ENCODE measurements around the gene NAA60. TPM values are rescaled to one million over a fixed set of nuclear protein-coding genes. Genes with fewer than 3 reads are reported as not detected.

Gene NAA60
- polyA plus RNA-seq, 1 of the 3 experiments (the other 2 are of a cell fraction) = 17.2 TPM

GRCh38 chr16:3508736-3509135 lies 65.3 kb downstream of the NAA60 start:
- Histone ChIP-seq H3K9ac (no peak overlapping the region), H3F3A (replicated peaks; ENCODE audit: insufficient read depth) (no peaks in the 10 kb centered on the region), H2AFZ (ENCODE audit: low read depth) (no peak overlapping the region), H3K4me2 (no peak overlapping the region), H3K4me1 (ENCODE audit: control insufficient read depth in 1 of 2, insufficient read depth in 2 of 2, low read depth in 1 of 2, low read length in 1 of 2) (no peaks in the 10 kb centered on the region), H3K79me2 (ENCODE audit: insufficient read depth) (no peaks in the 10 kb centered on the region), H3K9me2 (no peaks in the 10 kb centered on the region), H3K36me3 (replicated peaks in 1 of 2; ENCODE audit: control insufficient read depth in 1 of 2, insufficient read depth in 2 of 2, low read length in 1 of 2) (peaks cover 33% of the 10 kb centered on the region in 2 experiments), H4K20me1 (ENCODE audit: insufficient read depth) (no peaks in the 10 kb centered on the region), H3K27ac (ENCODE audit: low read depth in 2 of 2, low read length in 1 of 2) (no peak overlapping the region), H3K27me3 (ENCODE audit: insufficient read depth) (no peaks in the 10 kb centered on the region), H3K9me3 (no peaks in the 10 kb centered on the region), H3K4me3 (ENCODE audit: low read depth in 2 of 2, low read length in 1 of 2) (no peak overlapping the region)
- POLR2A ChIA-PET = no interaction called here
- DNase-seq = no peak
- CTCF ChIA-PET = interaction anchor here (0.8 kb wide), 1 partner anchor 143 kb away, joined by 3 read pairs; no protein-coding TSS in a partner anchor
- WGBS (ENCODE audit: low lambda C conversion rate) = 91% methylated on average over 7 of the region's 7 CpGs
- no peak for TF ChIP-seq TEAD4 (IDR thresholded peaks at IDR 0.05; ENCODE audit: borderline replicate concordance, insufficient read depth)
- TF ChIP-seq MEF2A (IDR thresholded peaks at IDR 0.05; ENCODE audit: borderline replicate concordance, low read depth) = no peak
- no peak for TF ChIP-seq CHD2 (IDR thresholded peaks at IDR 0.05; ENCODE audit: low read length, partially characterized antibody)
- no peak for TF ChIP-seq RXRA (IDR thresholded peaks at IDR 0.05; ENCODE audit: borderline replicate concordance, low read depth)
- TF ChIP-seq NRF1 (IDR thresholded peaks at IDR 0.05; ENCODE audit: low read depth, low read length) = no peak
- TF ChIP-seq RFX5 (IDR thresholded peaks at IDR 0.05; ENCODE audit: low read length) = no peak
- TF ChIP-seq EZH2phosphoT487 (IDR thresholded peaks at IDR 0.05; ENCODE audit: borderline replicate concordance, low read depth) = no peak
- no peak for TF ChIP-seq REST (IDR thresholded peaks at IDR 0.05; ENCODE audit: low read depth, low read length)
- no peak for TF ChIP-seq YY1 (IDR thresholded peaks at IDR 0.05; ENCODE audit: low read depth)
- no peak for TF ChIP-seq POLR2AphosphoS5 (IDR thresholded peaks at IDR 0.05; ENCODE audit: low read depth, low read length)

GRCh38 chr16:3509470-3509928 lies 66.0 kb downstream of the NAA60 start:
- Histone ChIP-seq H3K4me3 (ENCODE audit: low read depth in 2 of 2, low read length in 1 of 2) (no peak overlapping the region), H3K27me3 (ENCODE audit: insufficient read depth) (no peaks in the 10 kb centered on the region), H3K4me2 (no peak overlapping the region), H3K9me3 (no peaks in the 10 kb centered on the region), H3K4me1 (ENCODE audit: control insufficient read depth in 1 of 2, insufficient read depth in 2 of 2, low read depth in 1 of 2, low read length in 1 of 2) (no peaks in the 10 kb centered on the region), H3F3A (replicated peaks; ENCODE audit: insufficient read depth) (no peaks in the 10 kb centered on the region), H3K79me2 (ENCODE audit: insufficient read depth) (no peaks in the 10 kb centered on the region), H3K9me2 (no peaks in the 10 kb centered on the region), H4K20me1 (ENCODE audit: insufficient read depth) (no peaks in the 10 kb centered on the region), H3K9ac (no peak overlapping the region), H2AFZ (ENCODE audit: low read depth) (no peak overlapping the region), H3K27ac (ENCODE audit: low read depth in 2 of 2, low read length in 1 of 2) (no peak overlapping the region), H3K36me3 (replicated peaks in 1 of 2; ENCODE audit: control insufficient read depth in 1 of 2, insufficient read depth in 2 of 2, low read length in 1 of 2) (peaks cover 35 to 41% of the 10 kb centered on the region in 2 experiments)
- 94% methylated on average over 13 of the region's 13 CpGs for WGBS (ENCODE audit: low lambda C conversion rate)
- POLR2A ChIA-PET = no interaction called here
- TF ChIP-seq ZBTB33 (IDR thresholded peaks at IDR 0.05; ENCODE audit: borderline replicate concordance, low read depth) (no peak), IRF3 (IDR thresholded peaks at IDR 0.05; ENCODE audit: low read depth, low read length) (no peak), FOXM1 (IDR thresholded peaks at IDR 0.05; ENCODE audit: low read depth) (no peak), REST (IDR thresholded peaks at IDR 0.05; ENCODE audit: low read depth, low read length) (no peak), SMC3 (IDR thresholded peaks at IDR 0.05; ENCODE audit: low read depth, low read length) (no peak)
- no peak for DNase-seq
- CTCF ChIA-PET = interaction anchor here (0.9 to 2.0 kb wide), 3 partner anchors 8 to 18 kb away, joined by 3 to 4 read pairs (median 4); no protein-coding TSS in a partner anchor
